ENCODE measurements around the gene OR4K15.
"Not testable (repeated sequence)": the region's sequence is repeated elsewhere in the genome, so short reads cannot be mapped to it uniquely, and the experiment has no call there.

Gene OR4K15, protein sequence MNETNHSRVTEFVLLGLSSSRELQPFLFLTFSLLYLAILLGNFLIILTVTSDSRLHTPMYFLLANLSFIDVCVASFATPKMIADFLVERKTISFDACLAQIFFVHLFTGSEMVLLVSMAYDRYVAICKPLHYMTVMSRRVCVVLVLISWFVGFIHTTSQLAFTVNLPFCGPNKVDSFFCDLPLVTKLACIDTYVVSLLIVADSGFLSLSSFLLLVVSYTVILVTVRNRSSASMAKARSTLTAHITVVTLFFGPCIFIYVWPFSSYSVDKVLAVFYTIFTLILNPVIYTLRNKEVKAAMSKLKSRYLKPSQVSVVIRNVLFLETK

DNA sequence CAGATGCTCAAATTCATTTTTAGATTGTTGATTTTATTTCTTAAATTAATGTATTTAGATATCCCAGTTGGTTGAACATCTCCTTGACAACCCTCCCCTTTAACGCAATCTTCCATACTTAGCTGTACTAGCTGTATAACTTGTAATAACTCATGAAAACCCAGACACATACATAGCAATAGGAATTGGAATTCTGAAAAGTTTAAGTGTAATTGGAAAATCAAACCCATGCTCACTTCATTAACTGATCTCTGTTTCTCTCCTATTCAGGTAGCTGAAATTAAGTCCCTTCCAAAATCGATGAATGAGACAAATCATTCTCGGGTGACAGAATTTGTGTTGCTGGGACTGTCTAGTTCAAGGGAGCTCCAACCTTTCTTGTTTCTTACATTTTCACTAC lies at the start of gene OR4K15:
Gene OR4K15 (plus strand): TSS at position 301 of the 400 bp plus-strand sequence. CDS start 0 bp downstream, at position 301.
- DNase-seq = no peak

DNA sequence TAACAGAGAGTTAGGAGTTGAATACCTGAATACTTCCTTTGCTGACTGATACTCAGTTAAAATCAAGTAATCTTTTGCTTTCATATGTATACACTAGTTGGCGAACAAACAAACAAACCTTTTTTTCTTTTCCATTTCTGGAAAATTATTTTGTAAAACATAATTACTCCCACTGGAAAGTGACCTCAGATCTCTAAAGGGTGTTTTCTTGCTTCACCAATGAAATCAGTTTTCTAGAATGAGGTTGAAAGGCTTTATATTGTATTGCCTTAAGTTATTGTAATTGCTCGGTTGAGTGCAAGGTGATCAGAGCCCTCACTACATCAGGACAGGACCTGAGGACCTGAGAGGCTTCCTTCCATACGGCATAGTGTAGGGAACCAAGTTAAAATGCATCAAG lies 44.8 kb upstream of the OR4K15 start, which contains the start of gene OR4K1:
Gene OR4K1 (plus strand): TSS at position 301 of the 400 bp plus-strand sequence. CDS start 4,750 bp downstream, outside the sequence.
- DNase-seq = no peak

DNA sequence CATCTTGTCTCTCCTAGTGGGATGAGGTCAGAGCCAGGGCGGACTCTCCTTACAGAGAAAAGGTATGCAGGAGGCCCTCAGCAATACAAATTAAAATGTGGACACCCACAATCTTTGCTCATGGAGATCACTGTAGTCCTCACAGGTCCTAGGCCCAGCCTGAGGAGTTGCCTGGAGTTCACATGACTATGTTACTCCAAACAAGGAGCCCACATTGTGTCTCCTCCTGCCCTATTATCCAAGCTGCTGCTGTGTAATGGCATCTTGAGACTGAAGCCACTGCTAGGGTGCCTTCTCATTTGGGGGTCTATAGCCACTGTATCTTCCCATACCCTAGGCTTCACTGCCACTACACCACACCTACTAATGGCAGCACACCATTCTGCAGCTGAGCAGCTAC lies 33.7 kb upstream of the OR4K15 start:
- no peak for DNase-seq

DNA sequence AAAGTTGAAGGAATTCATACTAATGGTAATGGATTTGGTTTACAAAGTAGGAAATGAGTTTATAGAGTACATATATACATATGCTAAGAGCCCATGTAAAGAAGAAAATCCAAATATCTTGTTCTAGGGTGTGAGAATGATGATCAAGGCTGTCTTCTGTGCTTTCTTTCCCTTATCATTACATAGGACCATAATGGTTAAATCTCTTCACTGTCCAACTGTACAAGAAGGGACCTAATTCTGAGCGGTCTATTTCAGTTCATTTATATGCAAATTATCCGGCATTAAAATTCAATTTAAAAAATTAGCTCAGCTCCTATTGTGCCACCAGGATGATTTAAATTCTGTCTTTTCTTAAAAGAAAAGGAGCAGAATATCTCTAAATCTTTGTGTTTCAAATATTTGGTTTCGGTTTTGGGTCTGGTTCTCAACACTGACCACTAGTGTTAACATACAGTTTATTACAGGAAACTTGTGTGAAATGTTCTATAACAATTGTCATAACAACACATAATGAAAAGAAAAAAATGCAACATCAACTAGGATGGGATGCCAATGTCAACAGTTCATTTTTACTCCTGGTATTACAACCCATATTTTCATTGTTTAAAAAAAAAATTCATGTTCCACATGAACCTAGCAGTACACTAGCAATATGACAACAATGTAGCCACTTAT lies 27.8 kb upstream of the OR4K15 start:
- DNase-seq = no peak

DNA sequence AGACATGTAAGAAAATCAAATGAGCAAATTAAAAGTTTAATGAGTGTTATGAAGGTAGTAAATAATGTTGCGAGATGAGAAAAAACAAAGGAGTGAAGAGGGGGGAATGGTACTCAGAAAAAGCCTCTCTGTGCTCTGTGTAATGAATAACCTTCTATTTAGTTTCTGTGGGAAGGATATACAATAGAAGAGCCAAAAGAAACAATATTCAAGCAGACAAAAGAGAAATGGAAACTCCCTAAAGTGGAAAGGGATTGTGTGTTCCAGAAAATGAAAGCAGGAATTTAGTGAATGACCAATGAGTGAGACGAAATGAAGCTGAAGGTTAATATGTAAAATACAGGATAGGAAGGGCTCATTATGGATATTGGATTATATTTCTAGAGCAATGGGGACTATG lies 26.2 kb upstream of the OR4K15 start:
- no peak for DNase-seq

DNA sequence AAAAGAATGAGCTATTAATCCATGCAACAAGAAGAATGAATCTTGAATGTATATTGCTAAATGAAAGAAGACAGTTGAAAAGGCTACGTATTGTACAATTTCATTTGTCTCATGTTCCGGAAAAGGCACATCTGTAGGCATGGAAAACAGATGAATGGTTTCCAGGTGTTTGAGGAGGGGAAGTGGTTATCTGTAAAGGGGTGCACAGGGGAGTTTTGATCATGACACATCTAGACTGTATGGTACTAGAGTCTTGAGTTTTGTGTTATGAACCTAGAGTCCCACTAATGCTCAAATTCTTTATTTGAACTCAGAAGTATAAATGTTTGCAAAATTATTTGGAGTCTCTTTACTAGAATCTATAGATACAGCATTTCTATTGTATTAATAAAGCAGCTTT lies 5.7 kb upstream of the OR4K15 start:
- not testable (repeated sequence) for DNase-seq

DNA sequence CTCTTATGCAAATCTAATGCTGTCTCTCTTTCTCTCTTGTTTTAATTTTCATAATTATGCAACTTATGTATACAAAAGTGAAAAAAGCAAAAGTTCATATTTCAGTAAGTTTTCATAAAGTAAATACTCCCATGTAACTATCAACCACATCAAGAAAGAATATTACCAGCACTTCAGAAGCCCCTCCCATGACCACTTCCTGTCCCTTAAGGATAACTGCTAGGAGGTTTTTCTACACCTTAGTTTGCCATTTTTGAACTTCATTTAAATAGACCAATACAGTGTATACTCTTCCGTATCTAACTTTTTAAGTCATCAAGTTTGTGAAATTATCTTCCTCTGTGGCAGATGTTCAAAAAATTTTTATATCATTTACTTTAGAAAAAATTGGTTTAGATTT lies 547 bp upstream of the OR4K15 start:
- DNase-seq = no peak

DNA sequence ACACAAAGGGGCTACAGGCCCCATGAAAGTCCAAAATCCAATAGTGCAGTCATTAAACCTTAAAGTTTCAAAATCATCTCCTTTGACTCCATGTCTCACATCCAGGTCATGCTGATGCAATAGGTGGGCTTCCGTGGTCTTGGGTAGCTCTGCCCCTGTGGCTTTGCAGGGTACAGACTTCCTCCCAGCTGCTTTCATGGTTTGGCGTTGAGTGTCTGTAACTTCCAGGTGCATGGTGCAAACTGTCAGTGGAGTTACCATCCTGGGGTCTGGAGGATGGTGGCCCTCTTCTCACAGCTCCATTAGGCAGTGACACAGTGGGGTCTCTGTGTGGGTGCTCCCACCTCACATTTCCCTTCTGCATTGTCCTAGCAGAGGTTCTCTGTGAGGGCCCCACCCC lies 18.0 kb downstream of the OR4K15 start:
- no peak for DNase-seq

DNA sequence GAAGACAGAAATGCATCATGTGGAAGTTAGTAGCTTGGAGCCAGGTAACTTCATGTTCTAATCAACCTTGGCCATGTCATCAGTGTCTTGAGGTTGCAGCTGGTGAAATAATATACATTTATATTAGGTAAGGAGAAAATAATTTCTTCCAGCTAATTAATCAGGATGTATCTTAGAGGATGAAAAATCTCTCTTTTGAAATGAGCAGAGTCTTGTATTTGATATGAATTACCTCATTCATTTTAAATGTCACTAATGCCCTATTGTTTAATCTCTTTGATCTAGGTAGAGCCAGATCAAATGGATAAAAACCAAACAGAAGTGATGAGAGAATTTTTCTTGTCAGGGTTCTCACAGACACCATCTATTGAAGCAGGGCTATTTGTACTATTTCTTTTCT lies 26.5 kb downstream of the OR4K15 start, which contains the start of gene OR4Q2:
Gene OR4Q2 (plus strand): TSS at position 301 of the 400 bp plus-strand sequence.
- no peak for DNase-seq

DNA sequence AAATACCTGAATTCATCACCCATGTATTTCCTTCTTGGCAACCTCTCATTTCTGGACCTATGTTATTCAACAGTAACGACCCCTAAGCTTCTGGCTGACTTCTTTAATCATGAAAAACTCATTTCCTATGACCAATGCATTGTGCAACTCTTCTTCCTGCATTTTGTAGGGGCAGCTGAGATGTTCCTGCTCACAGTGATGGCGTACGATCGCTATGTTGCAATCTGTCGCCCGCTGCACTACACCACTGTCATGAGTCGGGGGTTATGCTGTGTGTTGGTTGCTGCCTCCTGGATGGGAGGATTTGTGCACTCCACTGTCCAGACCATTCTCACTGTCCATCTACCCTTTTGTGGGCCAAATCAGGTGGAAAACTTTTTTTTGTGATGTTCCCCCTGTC lies 26.9 kb downstream of the OR4K15 start:
- DNase-seq = no peak

DNA sequence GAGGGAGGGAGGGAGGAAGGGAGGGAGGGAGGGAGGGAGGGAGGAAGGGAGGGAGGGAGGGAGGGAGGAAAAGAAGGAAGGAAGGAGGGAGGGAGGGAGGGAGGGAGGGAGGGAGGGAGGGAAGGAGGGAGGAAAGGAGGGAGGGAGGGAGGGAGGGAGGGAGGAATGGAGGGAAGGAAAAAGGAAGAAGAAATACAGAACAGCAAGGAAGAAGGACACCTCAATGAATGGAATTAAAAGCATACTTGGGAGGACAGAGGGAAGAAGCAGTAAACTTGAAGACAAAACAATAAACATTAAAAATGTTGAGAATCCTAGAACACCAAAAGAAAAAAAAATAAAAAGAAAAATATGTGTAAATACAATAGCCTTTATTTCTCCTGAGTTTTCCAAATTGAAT lies 32.8 kb downstream of the OR4K15 start:
- no peak for DNase-seq

DNA sequence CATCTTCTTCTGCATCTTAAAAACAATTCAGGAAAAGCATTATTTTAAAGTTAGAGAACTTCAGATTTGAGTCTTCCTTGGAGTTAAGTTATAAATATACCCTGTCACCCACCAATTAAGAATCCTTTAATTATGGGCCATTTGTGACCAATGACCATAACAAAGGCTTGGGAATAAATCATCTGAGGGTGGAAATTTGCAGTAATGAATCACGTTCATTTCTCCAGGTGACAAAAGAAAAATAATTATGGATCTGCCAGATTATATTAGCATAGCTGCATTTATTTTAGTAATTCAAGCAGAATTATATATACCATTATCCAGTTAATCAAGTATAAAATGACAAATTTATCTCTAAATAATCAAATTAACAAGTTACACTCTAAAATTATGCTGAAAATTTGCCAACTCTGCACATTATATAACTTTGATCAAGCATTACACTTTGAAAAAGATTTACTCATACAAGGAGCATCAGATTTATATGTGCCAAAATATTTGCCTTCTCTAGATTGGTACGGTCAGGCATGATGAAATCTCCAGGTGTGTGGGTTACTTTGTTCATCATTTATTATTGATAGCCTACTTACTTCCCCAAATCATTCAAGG lies 44.0 kb downstream of the OR4K15 start, which contains the start of gene OR4K14:
Gene OR4K14 (minus strand): TSS at position 51 of the 609 bp plus-strand sequence. CDS start 4,114 bp downstream, outside the sequence.
- DNase-seq = no peak
